HL-60 (cell line): Measurements from ENCODE around the gene KAZALD1.

ENCODE experiments used
- POLR2AphosphoS5 ChIP-seq: IDR thresholded peaks from 2 replicates; pipeline ENCODE4 v1.6.1; 2012; ENCODE audit warnings: low read depth
- SPI1 ChIP-seq: IDR thresholded peaks from 2 replicates; pipeline ENCODE4 v1.6.1; 2012; ENCODE audit warnings: low read depth, mild to moderate bottlenecking, borderline replicate concordance
- TF ChIP-seq, protein P1 (sequence below): IDR thresholded peaks from one replicate; pipeline ENCODE4 v1.5.1; 2011; ENCODE audit warnings: low read length, control low read depth, inconsistent platforms; ENCODE audit not compliant: insufficient read depth

GRCh38 chr10:101065481-101066145 lies 3.8 kb downstream of the KAZALD1 start:
- TF ChIP-seq, protein P1, sequence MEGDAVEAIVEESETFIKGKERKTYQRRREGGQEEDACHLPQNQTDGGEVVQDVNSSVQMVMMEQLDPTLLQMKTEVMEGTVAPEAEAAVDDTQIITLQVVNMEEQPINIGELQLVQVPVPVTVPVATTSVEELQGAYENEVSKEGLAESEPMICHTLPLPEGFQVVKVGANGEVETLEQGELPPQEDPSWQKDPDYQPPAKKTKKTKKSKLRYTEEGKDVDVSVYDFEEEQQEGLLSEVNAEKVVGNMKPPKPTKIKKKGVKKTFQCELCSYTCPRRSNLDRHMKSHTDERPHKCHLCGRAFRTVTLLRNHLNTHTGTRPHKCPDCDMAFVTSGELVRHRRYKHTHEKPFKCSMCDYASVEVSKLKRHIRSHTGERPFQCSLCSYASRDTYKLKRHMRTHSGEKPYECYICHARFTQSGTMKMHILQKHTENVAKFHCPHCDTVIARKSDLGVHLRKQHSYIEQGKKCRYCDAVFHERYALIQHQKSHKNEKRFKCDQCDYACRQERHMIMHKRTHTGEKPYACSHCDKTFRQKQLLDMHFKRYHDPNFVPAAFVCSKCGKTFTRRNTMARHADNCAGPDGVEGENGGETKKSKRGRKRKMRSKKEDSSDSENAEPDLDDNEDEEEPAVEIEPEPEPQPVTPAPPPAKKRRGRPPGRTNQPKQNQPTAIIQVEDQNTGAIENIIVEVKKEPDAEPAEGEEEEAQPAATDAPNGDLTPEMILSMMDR: no peak
- TF ChIP-seq SPI1 (no peak), POLR2AphosphoS5 (no peak)
